IMR-90 (cell line): ENCODE data around the gene ITPR2. TPM values are rescaled to one million over a fixed set of nuclear protein-coding genes. Genes with fewer than 3 reads are reported as not detected.

Experiments
- ATAC-seq: fragments of 200-7000 bp; cut with Tn5 transposase; 2 replicates; pipeline ENCODE4 v1.9.1; 2020; ENCODE audit warnings: low read depth, mild to moderate bottlenecking, moderate library complexity
- BruUV-seq: library from RNA; stranded (reverse); fragments of 400-500 nt; replicated peaks from 2 replicates; lab custom pipeline; 2021; lab: Mats Ljungman, UMichigan
- CTCF ChIA-PET: fragments of 300-600 bp; formaldehyde crosslinking; extraction: SDS; loops from one replicate; lab custom pipeline; 2021; ENCODE audit warnings: antibody characterized with exemption; lab: Yijun Ruan, JAX
- POLR2A ChIA-PET: fragments of 300-600 bp; sonication (Branson Sonifier 250); formaldehyde crosslinking; loops from one replicate; lab custom pipeline; 2022; ENCODE audit warnings: antibody characterized with exemption; ENCODE audit not compliant: unreplicated experiment; lab: Charles Lee
- DNase-seq: peaks from one replicate; pipeline ENCODE4 v3.0.0; 2013
- H2AFZ ChIP-seq: replicated peaks from 2 replicates; pipeline ENCODE3; 2013; ENCODE audit warnings: low read length, mild to moderate bottlenecking; ENCODE audit not compliant: poor library complexity
- H2AK5ac ChIP-seq: 2 replicates; pipeline ENCODE4 v1.6.1; 2013; ENCODE audit warnings: low read depth, low read length, inconsistent platforms
- H2AK9ac ChIP-seq: replicated peaks from 2 replicates; pipeline ENCODE3; 2013; ENCODE audit warnings: mild to moderate bottlenecking, low read depth, low read length, moderate library complexity; ENCODE audit not compliant: poor library complexity
- H2BK120ac ChIP-seq: 2 replicates; pipeline ENCODE4 v1.6.1; 2013; ENCODE audit warnings: low read depth, low read length, inconsistent platforms
- H2BK15ac ChIP-seq: 3 replicates; pipeline ENCODE4 v1.6.1; 2013; ENCODE audit warnings: low read depth, low read length, inconsistent platforms
- H2BK20ac ChIP-seq: 2 replicates; pipeline ENCODE4 v1.6.1; 2013; ENCODE audit warnings: low read depth, mild to moderate bottlenecking, inconsistent platforms, low read length, moderate library complexity
- H2BK5ac ChIP-seq: 2 replicates; pipeline ENCODE4 v1.6.1; 2013; ENCODE audit warnings: mild to moderate bottlenecking, low read depth, low read length, inconsistent platforms; ENCODE audit not compliant: poor library complexity, severe bottlenecking
- H3K14ac ChIP-seq: replicated peaks from 2 replicates; pipeline ENCODE4 v1.6.1; 2013; ENCODE audit warnings: low read depth, low read length, inconsistent platforms
- H3K18ac ChIP-seq: 2 replicates; pipeline ENCODE4 v1.6.1; 2013; ENCODE audit warnings: low read depth, low read length, control low read depth
- H3K23ac ChIP-seq: 2 replicates; pipeline ENCODE4 v1.6.1; 2013; ENCODE audit warnings: low read depth, low read length, inconsistent platforms
- H3K27ac ChIP-seq: 2 replicates; pipeline ENCODE4 v1.5.1; 2013; ENCODE audit warnings: mild to moderate bottlenecking, control low read depth, low read length; ENCODE audit not compliant: insufficient read depth
- H3K27me3 ChIP-seq: 2 replicates; pipeline ENCODE4 v1.6.1; 2013; ENCODE audit warnings: low read length; ENCODE audit not compliant: control insufficient read depth, insufficient read depth
- H3K36me3 ChIP-seq: 2 replicates; pipeline ENCODE4 v1.6.1; 2013; ENCODE audit warnings: low read length, mixed read lengths; ENCODE audit not compliant: control insufficient read depth, insufficient read depth
- H3K4ac ChIP-seq: 2 replicates; pipeline ENCODE4 v1.6.1; 2013; ENCODE audit warnings: low read depth, low read length, inconsistent platforms
- H3K4me1 ChIP-seq: 2 replicates; pipeline ENCODE4 v1.6.1; 2013; ENCODE audit warnings: low read length, mixed read lengths; ENCODE audit not compliant: control insufficient read depth, insufficient read depth
- H3K4me2 ChIP-seq: 2 replicates; pipeline ENCODE4 v1.6.1; 2013; ENCODE audit warnings: low read depth, mild to moderate bottlenecking, control low read depth, low read length, moderate library complexity
- H3K4me3 ChIP-seq: 2 replicates; pipeline ENCODE4 v1.5.1; 2013; ENCODE audit warnings: low read depth, mild to moderate bottlenecking, control low read depth, low read length, moderate library complexity; ENCODE audit not compliant: insufficient read depth
- H3K56ac ChIP-seq: 2 replicates; pipeline ENCODE4 v1.6.1; 2013; ENCODE audit warnings: low read length, inconsistent platforms; ENCODE audit not compliant: insufficient read depth; ENCODE audit errors: extremely low read depth
- H3K79me1 ChIP-seq, 2 experiments: 2 replicates each; pipeline ENCODE4 v1.6.1; 2013; ENCODE audit warnings: low read length in 2 of 2, inconsistent platforms in 1 of 2, low read depth in 1 of 2
- H3K9ac ChIP-seq: 2 replicates; pipeline ENCODE4 v1.6.1; 2013; ENCODE audit warnings: low read depth, low read length, control low read depth
- H3K9me1 ChIP-seq: 2 replicates; pipeline ENCODE4 v1.6.1; 2013; ENCODE audit warnings: low read length, inconsistent platforms; ENCODE audit not compliant: insufficient read depth
- H3K9me3 ChIP-seq: 2 replicates; pipeline ENCODE4 v1.6.1; 2013; ENCODE audit warnings: low read length; ENCODE audit not compliant: control insufficient read depth, insufficient read depth
- H4K20me1 ChIP-seq: 2 replicates; pipeline ENCODE4 v1.6.1; 2013; ENCODE audit warnings: low read length, inconsistent platforms; ENCODE audit not compliant: insufficient read depth
- H4K5ac ChIP-seq: 2 replicates; pipeline ENCODE4 v1.6.1; 2013; ENCODE audit warnings: mild to moderate bottlenecking, low read depth, low read length, control low read depth
- H4K8ac ChIP-seq, 2 experiments: 2 replicates each; pipeline ENCODE4 v1.6.1; 2013; ENCODE audit warnings: low read depth in 2 of 2, low read length in 2 of 2, control low read depth in 1 of 2, inconsistent platforms in 1 of 2
- H4K91ac ChIP-seq: 2 replicates; pipeline ENCODE4 v1.6.1; 2013; ENCODE audit warnings: low read depth, low read length, inconsistent platforms; ENCODE audit not compliant: insufficient read depth
- BHLHE40 ChIP-seq: fragments of 150-350 bp; IDR thresholded peaks from 2 replicates; pipeline ENCODE4 v1.6.1; 2016; ENCODE audit warnings: mild to moderate bottlenecking, low read depth, low read length
- MAZ ChIP-seq: IDR thresholded peaks from 2 replicates; pipeline ENCODE4 v1.6.1; 2012; ENCODE audit warnings: low read depth, mild to moderate bottlenecking, low read length, improper control_type of control experiment, moderate library complexity, borderline replicate concordance
- MXI1 ChIP-seq: IDR thresholded peaks from 2 replicates; pipeline ENCODE4 v1.6.1; 2012; ENCODE audit warnings: low read depth, mild to moderate bottlenecking, low read length, moderate library complexity, borderline replicate concordance
- NFE2L2 ChIP-seq: fragments of 150-350 bp; IDR thresholded peaks from 2 replicates; pipeline ENCODE4 v1.6.1; 2016; ENCODE audit warnings: low read depth, mild to moderate bottlenecking, low read length
- POLR2A ChIP-seq: IDR thresholded peaks from 2 replicates; pipeline ENCODE4 v1.6.1; 2012; ENCODE audit warnings: mild to moderate bottlenecking, low read depth, low read length
- RCOR1 ChIP-seq: IDR thresholded peaks from 2 replicates; pipeline ENCODE4 v1.6.1; 2012; ENCODE audit warnings: mild to moderate bottlenecking, low read length, improper control_type of control experiment; ENCODE audit not compliant: insufficient replicate concordance
- SMC3 ChIP-seq: fragments of 150-350 bp; IDR thresholded peaks from 2 replicates; pipeline ENCODE4 v1.6.1; 2016; ENCODE audit warnings: low read depth, mild to moderate bottlenecking, antibody characterized with exemption, low read length, moderate library complexity
- WGBS, 2 experiments: methylation state at CpG; one replicate each; pipeline versions ENCODE4 v1.1.5 to v1.1.7; 2013; ENCODE audit warnings: missing lambda C conversion rate in 2 of 2; ENCODE audit not compliant: insufficient read length in 1 of 2; ENCODE audit errors: extremely low coverage in 2 of 2; 5-methylcytosine and 5-hydroxymethylcytosine counted together
- dilution Hi-C: fragments of 300-500 bp; cut with HindIII; formaldehyde crosslinking; loops from one replicate; pipeline ENCODE4 v1.14.3; 2018; ENCODE audit warnings: low sequenced_read_pairs; ENCODE audit not compliant: unreplicated experiment
- in situ Hi-C: fragments of 300-500 bp; cut with MboI; formaldehyde crosslinking; loops from 3 replicates; pipeline ENCODE4 v1.14.3; 2019; ENCODE audit warnings: low sequenced_read_pairs, inconsistent platforms, mixed read lengths
- intact Hi-C: fragments of 100-400 bp; cut with micrococcal nuclease; formaldehyde crosslinking; loops from 2 replicates; pipeline ENCODE4 v1.10.0; 2022
- polyA plus RNA-seq, 3 experiments: library from polyadenylated mRNA; depleted of rRNA; stranded (reverse); fragments of >200 nt; gene quantifications; 2 replicates each; pipeline ENCODE4 v1.2.3, GENCODE V29; 2012; ENCODE audit warnings: low replicate concordance in 1 of 3
- total RNA-seq: library from RNA; depleted of rRNA; stranded (reverse); fragments of >200 nt; gene quantifications from 2 replicates; pipeline ENCODE4 v1.2.3, GENCODE V29; 2012

Gene ITPR2
- total and polyA plus RNA-seq, 2 of the 4 experiments (the other 2 are of a cell fraction), result 1.2 to 9.0 TPM

GRCh38 chr12:26762186-26762585, 70.8 kb downstream of the ITPR2 start:
- no TSS peak for BruUV-seq
- Histone ChIP-seq H3K4me2 (no peak overlapping the region), H2AFZ (no peak overlapping the region), H3K18ac (no peak overlapping the region), H2BK15ac (no peak overlapping the region), H2AK9ac (no peak overlapping the region), H4K20me1 (no peaks in the 10 kb centered on the region), H3K27me3 (no peaks in the 10 kb centered on the region), H2BK20ac (no peak overlapping the region), H3K4me3 (no peak overlapping the region), H3K36me3 (no peaks in the 10 kb centered on the region), H4K91ac (no peak overlapping the region), H3K14ac (no peak overlapping the region), H3K9me1 (no peaks in the 10 kb centered on the region), H3K56ac (no peak overlapping the region), H3K4me1 (no peaks in the 10 kb centered on the region), H2AK5ac (no peak overlapping the region), H2BK5ac (no peak overlapping the region), H2BK120ac (no peak overlapping the region), H3K23ac (no peak overlapping the region), H4K8ac (no peak overlapping the region), H3K27ac (no peak overlapping the region), H3K4ac (no peak overlapping the region), H3K9ac (no peak overlapping the region), H3K79me1 (0 out of 4 replicates have a peak, but pooled peaks cover 0 to 7% of the 10 kb centered on the region in 2 experiments), H3K9me3 (peaks cover 11% of the 10 kb centered on the region), H4K5ac (no peak overlapping the region)
- no CpG with 5 or more reads among the region's 1 CpG for WGBS, 2 experiments
- intact Hi-C loops, result no loop called here
- DNase-seq (no peak), ATAC-seq (no peak)
- CTCF ChIA-PET, result no interaction called here
- TF ChIP-seq BHLHE40, result no peak
- no peak for TF ChIP-seq RCOR1
- no peak for TF ChIP-seq MXI1
- TF ChIP-seq NFE2L2, result no peak
- TF ChIP-seq MAZ, result no peak
- no peak for TF ChIP-seq SMC3
- no peak for TF ChIP-seq POLR2A
- POLR2A ChIA-PET, result no interaction called here
- dilution Hi-C loops, result no loop called here
- in situ Hi-C loops, result no loop called here
